OCI-LY7 (cell line): Measurements from ENCODE around the gene SEMA3C.

Experiments
- CTCF ChIP-seq: fragments of 200-600 bp; sonication (generic); conservative IDR thresholded peaks from 2 replicates; pipeline ENCODE4 v1.5.1; 2014; ENCODE audit warnings: mild to moderate bottlenecking, antibody characterized with exemption, low read length, moderate library complexity, mixed read lengths
- EZH2phosphoT487 ChIP-seq: fragments of 200-600 bp; sonication (generic); IDR thresholded peaks from 2 replicates; pipeline ENCODE4 v1.6.1; 2018; ENCODE audit warnings: low read depth, borderline replicate concordance, mild to moderate bottlenecking, mixed run types, antibody characterized with exemption, low read length, moderate library complexity, mixed read lengths

- TF ChIP-seq CTCF: no peak
- no peak for TF ChIP-seq EZH2phosphoT487
Observed at GRCh38 chr7:80816806-80817205, 102.0 kb downstream of the SEMA3C start.
